Central memory CD4-positive, alpha-beta T cell (primary cell): ENCODE results near the gene ALKBH7.
"Not testable (repeated sequence)": the region's sequence is repeated elsewhere in the genome, so short reads cannot be mapped to it uniquely, and the experiment has no call there.

Experiments
- DNase-seq: peaks from one replicate; pipeline ENCODE4 v3.0.0; 2022
- total RNA-seq, 3 experiments: gene quantifications; one replicate each; lab custom pipeline; 2026; lab: John Stamatoyannopoulos, UW

The ALKBH7 gene, protein sequence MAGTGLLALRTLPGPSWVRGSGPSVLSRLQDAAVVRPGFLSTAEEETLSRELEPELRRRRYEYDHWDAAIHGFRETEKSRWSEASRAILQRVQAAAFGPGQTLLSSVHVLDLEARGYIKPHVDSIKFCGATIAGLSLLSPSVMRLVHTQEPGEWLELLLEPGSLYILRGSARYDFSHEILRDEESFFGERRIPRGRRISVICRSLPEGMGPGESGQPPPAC
- 8.2 to 30.6 (median 16.4) reads per million in 3 experiments for total RNA-seq

DNA sequence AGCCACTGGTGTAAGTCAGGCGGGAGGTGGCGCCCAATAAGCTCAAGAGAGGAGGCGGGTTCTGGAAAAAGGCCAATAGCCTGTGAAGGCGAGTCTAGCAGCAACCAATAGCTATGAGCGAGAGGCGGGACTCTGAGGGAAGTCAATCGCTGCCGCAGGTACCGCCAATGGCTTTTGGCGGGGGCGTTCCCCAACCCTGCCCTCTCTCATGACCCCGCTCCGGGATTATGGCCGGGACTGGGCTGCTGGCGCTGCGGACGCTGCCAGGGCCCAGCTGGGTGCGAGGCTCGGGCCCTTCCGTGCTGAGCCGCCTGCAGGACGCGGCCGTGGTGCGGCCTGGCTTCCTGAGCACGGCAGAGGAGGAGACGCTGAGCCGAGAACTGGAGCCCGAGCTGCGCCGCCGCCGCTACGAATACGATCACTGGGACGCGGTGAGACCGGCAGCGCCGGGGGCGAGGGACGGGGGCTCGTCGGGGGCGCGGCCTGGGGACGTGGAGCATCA is at the start of gene ALKBH7:
Gene ALKBH7 (plus strand): TSS at position 201 of the 502 bp plus-strand sequence. CDS start 27 bp downstream, at position 228.
- peak; percentile 98 for DNase-seq

DNA sequence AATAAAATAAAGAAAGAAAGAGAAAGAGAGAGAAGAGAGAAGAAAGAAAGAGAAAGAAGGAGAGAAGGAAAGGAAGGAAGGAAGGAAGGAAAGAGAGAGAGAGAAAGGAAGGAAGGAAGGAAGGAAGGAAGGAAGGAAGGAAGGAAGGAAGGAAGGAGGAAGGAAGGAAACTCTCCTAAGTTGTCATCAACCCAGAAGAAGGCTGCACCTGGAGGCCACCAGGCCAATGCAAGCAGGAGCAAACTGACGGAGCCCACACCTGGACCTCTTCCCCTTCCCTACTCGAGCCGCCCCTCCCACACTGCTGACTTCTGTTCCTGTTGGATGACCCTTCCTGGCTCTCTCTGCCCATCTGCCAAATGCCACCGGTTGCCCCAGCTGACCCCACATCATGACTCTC is 47.8 kb upstream of the ALKBH7 start:
- DNase-seq = no peak

DNA sequence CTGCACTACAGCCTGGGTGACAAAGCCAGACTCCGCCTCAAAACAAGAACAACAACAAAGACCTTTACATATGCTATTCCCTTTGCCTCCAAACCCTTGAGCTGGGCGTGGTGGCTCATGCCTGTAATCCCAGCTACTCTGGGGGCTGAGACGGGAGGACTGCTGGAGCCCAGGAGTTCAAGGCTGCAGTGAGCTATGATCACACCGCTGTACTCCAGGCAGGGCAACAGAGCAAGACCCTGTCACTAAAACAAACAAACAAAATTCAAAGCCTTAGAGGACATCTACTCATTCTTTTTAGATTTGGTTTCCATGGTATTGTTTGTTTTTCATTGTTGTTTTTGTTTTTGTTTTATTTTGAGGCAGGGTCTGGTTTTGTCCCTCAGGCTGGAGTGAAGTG is 47.0 kb upstream of the ALKBH7 start:
- no peak for DNase-seq

DNA sequence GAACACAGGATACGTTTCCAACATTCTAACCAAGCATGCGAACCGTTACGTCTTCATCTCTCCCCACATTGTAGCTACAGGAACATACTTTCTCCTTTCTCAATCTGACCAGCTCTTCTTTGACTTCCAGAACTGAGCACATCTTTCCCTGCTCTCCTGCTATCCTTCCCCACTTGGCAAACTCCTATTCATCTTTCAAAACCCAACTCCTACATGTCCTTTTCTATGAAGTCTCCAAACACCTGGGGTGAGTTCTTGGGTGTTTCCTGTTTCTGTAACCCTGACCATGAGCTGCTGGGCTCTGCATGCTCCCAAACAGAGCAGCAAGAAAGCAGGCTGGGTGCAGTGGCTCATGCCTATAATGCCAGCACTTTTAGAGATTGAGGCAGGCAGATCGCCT is 45.8 kb upstream of the ALKBH7 start:
- no peak for DNase-seq

DNA sequence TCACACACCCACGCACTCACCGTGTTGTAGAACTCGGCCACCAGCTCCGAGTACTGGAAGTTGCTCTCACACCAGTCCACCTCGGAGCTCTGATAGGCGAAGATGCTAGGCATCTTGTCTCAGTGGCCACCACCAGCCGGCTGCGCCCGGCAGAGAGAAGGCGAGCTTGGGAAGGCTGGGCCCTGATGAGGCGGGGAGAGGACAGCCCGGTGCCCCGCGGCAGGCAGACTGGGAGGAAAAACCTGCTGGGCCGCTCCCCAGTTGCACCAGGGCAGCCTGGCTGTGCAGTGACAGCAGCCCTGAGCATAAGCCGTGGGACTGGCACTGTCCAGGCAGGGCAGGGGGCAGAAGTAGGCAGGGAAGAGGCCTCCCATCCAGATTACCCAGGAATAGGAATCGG is 39.2 kb upstream of the ALKBH7 start, which contains the start of gene ACER1:
Gene ACER1 (minus strand): TSS at position 174 of the 400 bp plus-strand sequence. CDS start 61 bp downstream, at position 113.
- DNase-seq = no peak

DNA sequence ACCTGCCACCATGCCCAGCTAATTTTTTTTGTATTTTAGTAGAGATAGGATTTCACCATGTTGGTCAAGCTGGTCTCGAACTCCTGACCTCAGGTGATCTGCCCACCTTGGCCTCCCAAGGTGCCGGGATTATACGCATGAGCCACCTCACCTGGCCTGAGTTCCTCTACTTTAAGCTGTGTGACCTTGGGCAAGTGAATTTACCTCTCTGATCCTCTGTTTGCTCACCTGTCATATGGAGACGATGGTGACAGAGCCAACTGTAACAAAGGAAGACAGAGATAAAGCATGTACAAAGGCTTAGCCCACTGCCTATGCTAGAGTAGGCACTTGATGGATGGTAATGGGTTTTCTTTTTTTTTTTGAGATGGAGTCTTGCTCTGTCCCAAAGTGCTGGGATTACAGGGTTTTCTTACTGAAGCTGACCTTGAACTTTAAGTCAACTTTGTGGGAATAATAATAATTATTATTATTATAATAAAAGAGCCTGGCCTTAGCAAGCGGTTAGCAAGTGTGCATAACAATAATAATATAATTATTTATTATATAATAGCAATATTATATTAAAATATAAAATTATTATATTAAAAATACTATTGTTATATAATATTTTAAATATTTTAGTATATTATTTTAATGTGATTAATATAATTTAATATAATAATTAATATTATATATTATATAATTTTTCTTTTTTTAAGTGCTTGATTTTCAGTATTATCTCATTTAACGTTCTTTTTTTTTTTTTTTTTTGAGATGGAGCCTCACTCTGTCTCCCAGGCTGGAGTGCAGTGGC is 37.9 kb upstream of the ALKBH7 start:
- DNase-seq = no peak

DNA sequence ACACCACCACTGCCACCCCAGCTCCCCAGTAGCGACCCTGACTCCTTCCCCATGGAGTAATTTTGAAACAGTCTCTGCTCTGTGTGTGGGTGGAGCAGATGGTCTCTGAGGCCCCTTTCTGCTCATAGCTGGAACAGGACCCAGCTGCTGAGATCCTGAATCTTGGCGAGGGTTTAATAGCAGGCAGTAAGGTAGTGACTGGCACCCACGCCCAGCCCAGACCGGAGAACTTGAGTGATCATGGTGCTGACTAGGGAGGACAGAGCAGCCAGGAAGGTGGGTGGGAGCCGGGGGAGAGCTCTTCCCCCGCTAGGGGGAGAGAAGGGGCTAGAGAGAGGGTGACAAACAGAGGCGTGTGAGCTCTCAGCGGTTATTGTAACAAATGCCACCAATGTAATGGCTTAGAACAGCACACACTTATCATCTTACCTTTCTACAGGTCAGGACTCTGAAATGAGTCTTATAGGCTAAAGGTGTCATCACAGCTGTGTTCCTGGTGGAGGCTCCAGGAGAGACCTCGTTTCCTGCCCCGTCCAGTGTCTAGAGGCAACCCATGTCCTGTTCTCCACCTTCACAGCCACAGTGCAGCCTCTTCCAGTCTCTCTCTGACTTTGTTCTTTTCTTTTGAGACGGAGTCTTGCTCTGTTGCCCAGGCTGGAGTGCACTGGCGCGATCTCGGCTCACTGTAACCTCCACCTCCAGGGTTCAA is 31.9 kb upstream of the ALKBH7 start:
- no peak for DNase-seq

DNA sequence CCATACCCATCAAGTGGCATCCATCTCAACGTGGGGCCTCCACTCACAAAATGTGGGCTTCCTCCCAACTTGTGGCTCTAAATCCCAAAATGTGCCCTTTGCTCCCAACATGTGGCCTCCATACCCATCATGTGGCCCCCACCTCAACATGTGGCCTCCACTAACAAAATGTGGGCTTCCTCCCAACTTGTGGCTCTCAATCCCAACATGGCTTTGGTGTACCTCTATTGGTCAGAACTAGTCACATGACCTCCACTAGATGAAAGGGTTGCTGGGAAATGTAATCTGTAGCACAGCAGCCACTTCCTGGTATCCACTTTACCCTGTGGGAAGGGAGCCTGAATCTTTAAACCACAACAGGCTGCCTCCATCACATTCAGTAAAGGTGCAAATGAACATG is 29.1 kb upstream of the ALKBH7 start:
- no peak for DNase-seq

DNA sequence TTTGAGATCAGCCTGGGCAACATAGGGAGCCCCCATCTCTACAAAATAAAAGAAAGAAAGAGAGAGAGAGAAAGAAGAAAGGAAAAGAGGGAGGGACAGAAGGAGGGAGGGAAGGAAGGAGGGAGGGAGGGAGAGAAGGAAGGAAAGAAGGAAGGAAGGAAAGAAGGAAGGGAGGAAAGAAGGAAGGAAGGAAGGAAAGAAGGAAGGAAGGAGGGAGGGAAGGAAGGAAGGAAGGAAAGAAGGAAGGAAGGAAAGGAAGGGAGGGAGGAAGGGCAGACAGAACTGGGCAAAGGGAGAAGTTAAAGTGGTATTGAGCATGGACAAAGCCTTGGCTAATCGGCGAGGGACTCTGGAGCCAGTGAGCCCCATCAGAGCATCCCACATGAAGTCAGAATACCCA is 23.3 kb upstream of the ALKBH7 start:
- DNase-seq = not testable (repeated sequence)

DNA sequence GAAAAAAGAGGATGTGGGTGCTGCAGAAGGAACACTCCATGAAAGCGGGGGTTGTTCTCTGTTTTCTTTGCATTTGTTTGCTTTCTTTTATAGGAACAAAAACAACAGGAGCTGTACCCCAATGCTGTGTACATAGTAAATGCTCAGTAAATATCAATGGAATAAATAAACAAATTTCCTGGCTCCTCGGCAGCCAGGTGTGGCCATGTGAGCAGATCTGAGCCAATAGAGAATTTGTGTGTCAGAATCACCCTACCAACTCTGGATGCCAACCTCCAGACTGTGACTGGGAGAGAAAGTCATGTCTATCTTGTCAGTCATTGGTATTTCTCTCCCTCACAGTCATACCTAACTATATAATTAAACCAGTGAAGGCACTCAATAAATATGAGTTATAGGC is 21.9 kb upstream of the ALKBH7 start:
- DNase-seq = no peak

DNA sequence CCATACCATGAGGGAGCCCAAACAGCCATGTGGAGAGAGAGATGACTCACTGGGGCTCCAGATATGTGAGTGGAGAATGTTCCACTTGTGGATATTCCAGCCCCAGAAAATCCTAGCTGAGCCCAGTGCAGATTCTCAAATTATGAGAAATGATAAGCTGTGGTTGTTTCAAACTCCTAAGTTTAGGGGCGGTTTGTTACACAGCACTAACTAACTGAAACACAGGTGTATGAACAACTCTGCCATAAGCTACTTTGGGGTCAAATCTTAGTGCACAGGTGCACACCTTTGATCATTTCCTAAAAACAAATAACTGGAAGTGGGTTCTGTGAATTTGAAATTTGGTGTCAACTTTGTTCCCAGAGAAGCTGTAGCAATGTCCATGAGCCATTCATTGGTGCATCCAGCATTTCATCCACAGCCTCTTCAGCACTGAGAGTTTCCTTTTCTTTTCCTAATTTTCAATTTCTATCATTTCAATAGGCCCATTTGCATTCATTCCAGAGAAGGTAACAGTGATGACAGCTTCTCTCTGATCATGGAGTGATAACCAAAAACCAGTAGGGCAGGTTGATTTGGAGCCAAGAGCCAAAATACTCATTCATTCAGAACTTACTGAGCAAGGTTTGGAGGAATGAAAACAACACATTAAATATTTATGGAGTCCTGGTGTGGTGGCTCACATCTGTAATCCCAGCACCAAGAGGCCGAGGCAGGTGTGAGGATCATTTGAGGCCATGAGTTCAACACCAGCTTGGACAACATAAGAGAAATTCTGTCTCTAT is 20.0 kb upstream of the ALKBH7 start:
- no peak for DNase-seq

DNA sequence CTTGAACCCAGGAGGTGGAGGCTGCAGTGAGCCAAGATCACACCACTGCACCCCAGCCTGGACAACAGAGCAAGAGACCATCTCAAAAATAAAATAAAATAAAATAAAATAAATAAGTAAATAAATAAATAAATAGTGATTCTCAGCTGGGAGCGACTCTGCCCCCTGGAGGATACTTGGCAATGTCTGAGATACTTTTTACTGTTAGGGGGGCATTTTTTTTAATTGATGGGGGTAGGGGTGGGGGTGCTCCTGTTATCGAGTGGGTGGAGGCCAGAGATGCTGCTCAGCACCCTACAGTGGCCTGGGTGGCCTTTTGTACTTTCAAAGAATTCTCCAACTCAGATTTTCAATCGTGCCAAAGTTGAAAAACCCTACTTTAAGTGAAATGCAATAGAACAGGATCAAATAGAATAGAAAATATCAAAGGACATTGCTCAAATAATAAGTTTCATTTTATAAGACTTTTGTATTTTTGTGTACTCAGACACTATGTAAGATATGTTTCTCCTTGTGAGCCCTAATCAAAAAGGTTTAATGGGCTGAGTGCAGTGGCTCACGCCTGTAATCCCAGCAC is 18.4 kb upstream of the ALKBH7 start:
- no peak for DNase-seq

DNA sequence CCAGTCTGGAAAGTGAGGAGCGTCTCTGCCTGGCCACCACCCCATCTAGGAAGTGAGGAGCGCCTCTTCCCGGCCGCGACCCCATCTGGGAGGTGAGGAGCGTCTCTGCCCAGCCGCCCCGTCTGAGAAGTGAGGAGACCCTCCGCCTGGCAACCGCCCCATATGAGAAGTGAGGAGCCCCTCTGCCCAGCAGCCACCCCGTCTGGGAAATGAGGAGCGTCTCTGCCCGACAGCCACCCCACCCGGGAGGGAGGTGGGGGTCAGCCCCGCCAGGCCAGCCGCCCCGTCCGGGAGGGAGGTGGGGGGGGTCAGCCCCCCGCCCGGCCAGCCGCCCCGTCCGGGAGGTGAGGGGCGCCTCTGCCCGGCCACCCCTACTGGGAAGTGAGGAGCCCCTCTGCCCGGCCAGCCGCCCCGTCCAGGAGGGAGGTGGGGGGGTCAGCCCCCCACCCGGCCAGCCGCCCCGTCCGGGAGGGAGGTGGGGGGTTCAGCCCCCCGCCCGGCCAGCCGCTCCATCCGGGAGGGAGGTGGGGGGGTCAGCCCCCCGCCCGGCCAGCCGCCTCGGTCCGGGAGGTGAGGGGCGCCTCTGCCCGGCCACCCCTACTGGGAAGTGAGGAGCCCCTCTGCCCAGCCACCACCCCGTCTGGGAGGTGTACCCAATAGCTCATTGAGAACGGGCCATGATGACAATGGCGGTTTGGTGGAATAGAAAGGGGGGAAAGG is 17.1 kb upstream of the ALKBH7 start:
- not testable (repeated sequence) for DNase-seq

DNA sequence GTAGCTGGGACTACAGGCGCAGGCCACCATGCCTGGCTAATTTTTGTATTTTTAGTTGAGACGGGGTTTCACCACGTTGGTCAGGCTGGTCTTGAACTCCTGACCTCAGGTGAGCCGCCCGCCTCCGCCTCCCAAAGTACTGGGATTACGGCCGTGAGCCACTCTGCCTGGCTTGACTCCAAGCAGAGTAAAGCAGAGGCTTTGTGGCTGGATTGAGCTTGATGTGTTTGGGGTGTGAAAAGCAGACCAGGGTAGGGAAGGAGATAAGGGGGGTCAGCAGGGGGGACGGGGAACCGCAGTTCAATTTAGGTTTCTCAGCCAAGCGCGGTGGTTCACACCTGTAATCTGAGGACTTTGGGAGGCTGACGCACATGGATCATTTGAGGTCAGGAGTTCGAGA is 15.4 kb upstream of the ALKBH7 start:
- no peak for DNase-seq

DNA sequence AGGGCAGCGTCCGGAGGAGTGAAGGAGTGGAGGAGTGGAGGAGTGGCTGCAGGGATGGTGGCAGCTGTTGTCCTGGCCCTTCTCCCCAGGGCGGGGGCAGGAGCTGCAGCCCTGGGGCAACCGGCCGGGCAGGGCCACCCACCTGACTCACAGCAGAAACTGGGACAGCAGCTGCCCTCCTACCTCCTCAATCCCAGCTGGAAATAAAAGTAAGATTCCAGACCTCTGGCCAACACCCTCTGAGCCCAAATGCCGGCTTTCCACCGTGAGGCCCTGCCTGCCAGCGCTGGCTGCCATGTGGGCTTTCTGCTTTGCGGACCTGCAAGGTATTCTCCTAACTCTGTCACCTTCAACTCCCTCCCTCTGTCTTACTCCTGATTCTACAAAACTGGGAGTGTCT is 14.6 kb upstream of the ALKBH7 start:
- no peak for DNase-seq

DNA sequence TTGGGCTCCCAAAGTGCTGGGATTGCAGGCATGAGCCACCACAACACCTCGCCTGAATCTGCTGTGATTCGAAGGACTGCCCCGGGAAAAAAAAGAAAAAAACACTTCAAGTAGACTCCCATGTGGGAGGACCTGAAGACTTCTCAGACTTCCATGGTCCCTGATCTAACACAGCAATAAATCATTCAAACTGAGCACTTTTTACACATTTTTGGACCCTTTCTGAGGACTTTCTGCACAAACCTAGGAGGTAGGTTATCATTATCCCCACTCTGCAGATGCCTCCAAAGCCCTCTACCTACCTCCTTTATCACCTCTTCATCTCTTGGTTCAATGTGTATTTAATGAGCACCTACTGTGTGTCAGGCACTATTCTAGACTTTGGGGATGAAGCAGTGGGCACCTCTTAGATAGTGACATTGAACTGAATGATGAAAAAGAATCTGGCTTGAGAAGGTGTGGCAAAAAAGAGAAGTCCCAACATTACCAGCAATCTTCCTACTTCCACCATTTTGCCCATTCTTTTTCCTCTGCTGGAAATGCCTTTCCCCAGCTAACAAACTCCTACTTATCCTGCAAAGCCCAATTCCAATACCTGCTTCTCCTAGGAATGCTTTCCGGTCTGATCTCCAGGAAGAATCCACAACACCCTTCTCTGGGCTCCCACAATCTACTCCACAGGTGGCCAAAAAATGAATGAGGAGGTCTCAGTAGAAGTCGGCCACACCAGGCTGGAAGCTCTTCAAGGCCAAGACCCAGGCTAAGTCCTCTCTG is 12.8 kb upstream of the ALKBH7 start:
- DNase-seq = no peak

DNA sequence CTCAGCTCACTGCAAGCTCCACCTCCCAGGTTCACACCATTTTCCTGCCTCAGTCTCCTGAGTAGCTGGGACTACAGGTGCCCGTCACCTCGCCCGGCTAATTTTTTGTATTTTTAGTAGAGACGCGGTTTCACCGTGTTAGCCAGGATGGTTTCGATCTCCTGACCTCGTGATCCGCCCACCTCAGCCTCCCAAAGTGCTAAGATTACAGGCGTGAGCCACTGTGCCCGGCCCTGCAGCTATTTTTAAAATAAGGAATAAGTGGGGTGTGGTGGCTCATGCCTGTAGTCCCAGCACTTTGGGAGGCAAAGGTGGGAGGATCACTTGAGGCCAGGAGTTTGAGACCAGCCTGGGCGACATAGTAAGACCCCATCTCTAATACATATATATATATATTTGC is 12.1 kb upstream of the ALKBH7 start:
- not testable (repeated sequence) for DNase-seq

DNA sequence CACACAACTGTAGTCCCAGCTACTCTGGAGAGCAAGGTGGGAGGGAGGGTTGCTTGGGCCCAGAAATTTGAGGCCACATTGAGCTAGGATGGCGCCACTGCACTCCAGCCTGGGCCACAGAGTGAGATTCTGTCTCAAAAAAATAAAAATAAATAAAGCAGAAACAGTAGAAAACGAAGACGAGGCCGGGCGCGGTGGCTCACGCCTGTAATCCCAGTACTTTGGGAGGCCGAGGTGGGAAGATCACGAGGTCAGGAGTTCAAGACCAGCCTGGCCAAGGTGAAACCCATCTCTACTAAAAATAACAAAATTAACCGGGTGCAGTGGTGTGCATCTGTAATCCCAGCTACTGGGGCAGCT is 11.8 kb upstream of the ALKBH7 start:
- DNase-seq = not testable (repeated sequence)

DNA sequence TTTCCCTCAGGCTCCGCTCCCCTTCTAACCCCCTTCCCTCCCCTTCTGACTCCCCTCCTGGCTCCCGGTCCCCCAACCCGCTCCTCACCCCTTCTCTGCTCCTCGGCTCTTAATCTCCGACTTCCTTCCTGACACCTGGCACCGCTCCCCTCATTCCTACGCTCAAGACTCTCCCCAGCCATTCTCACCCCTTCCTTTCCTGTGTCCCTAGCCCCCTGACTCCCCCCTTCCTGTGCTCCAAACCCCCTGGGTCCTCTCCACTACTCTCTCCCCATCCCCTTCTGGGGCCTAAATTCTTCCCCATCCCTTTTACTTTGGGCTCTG is 10.6 kb upstream of the ALKBH7 start:
- no peak for DNase-seq

DNA sequence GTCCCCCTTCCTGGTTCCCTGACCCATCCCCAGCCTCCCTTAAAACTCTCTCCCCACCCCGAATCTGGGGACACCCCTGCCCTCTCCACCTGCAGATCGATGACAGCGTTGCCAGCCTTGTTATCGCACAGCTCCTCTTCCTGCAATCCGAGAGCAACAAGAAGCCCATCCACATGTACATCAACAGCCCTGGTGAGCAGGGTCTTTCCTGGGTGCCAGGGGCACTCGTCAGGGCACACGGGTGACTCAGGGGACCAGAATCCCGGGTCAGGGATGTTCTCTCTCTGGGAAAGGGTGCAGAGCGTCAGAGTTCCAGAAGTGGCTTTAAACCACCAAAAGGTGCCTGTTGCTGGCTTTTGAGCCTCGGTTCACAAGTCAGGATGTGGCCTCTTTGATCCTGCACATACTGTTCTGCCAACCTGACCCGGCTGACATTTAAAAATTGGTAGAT is 10.2 kb upstream of the ALKBH7 start:
- peak; percentile 70 for DNase-seq

DNA sequence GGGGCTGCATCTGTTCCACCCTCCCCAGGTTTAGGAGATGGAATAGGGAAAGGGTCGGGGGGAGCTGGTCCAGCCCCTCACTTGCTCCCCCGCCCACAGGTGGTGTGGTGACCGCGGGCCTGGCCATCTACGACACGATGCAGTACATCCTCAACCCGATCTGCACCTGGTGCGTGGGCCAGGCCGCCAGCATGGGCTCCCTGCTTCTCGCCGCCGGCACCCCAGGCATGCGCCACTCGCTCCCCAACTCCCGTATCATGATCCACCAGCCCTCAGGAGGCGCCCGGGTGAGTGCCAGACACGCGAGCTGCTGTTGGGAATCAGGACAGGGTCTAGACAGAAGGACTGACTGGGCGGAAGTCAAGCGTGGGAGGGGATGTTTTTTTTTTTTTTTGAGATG is 8.2 kb upstream of the ALKBH7 start:
- no peak for DNase-seq
